Measurements from ENCODE around the gene PPL. TPM values are rescaled to one million over a fixed set of nuclear protein-coding genes. Genes with fewer than 3 reads are reported as not detected.

The PPL gene
- total RNA-seq, 1 donor from 2014 or later = not detected

GRCh38 chr16:4880006-4880580 lies 56.9 kb downstream of the PPL start:
- Mint-ChIP-seq H3K27me3 (ENCODE audit: insufficient read depth) (no peaks in the 10 kb centered on the region), H3K4me3 (no peak overlapping the region), H3K4me1 (ENCODE audit: low read depth) (no peaks in the 10 kb centered on the region), H3K9me3 (no peaks in the 10 kb centered on the region), H3K27ac (no peak overlapping the region), H3K36me3 (ENCODE audit: low read depth) (peaks cover 37% of the 10 kb centered on the region)
- DNase-seq (ENCODE audit: low spot score) = no peak
- intact Hi-C loops (cut with micrococcal nuclease) = no loop called here

DNA sequence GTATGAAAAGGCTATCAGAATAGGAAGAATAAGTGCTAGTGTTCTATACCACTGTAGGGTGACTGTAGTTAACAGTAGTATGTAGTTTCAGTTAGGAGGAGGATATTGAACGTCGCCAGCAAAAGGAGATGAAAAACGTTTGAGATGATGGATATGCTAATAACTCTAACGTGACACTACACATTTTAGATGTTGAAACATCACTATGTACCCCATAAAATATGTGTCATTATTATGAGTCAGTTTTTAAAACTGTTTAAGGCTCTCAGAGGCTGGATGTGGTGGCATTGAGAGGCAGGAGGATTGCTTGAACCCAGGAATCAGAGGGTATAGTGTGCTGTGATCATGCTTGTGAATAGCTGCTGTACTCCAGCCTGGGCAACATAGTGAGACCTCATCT lies 57.9 kb downstream of the PPL start:
- H3K27me3 Mint-ChIP-seq (ENCODE audit: insufficient read depth) = no peaks in the 10 kb centered on the region
- no peak overlapping the region for H3K4me3 Mint-ChIP-seq
- intact Hi-C loops (cut with micrococcal nuclease) = no loop called here
- no peak overlapping the region for H3K27ac Mint-ChIP-seq
- H3K36me3 Mint-ChIP-seq (ENCODE audit: low read depth) = peaks cover 35% of the 10 kb centered on the region
- DNase-seq (ENCODE audit: low spot score) = no peak
- H3K9me3 Mint-ChIP-seq = no peaks in the 10 kb centered on the region
- H3K4me1 Mint-ChIP-seq (ENCODE audit: low read depth) = no peaks in the 10 kb centered on the region

DNA sequence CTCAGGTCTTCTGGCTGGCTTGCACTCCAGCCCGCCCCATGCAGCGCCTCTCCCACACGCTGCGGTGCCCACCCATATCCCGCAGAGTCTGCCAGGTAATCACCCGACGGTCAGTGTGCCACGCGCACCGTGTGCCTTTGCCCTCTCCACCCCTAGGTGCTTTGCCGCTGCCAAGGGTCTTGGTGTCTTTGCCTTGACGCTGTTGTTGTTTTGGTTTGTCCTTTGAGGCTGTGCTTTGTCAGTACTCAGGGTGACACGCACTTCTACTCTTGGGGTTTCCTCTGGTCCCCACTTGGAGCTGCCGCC lies 59.6 kb downstream of the PPL start:
- intact Hi-C loops (cut with micrococcal nuclease) = no loop called here
- Mint-ChIP-seq H3K9me3 (no peaks in the 10 kb centered on the region), H3K4me1 (ENCODE audit: low read depth) (no peaks in the 10 kb centered on the region), H3K36me3 (ENCODE audit: low read depth) (peaks cover 36% of the 10 kb centered on the region), H3K27me3 (ENCODE audit: insufficient read depth) (no peaks in the 10 kb centered on the region), H3K4me3 (no peak overlapping the region), H3K27ac (no peak overlapping the region)
- DNase-seq (ENCODE audit: low spot score) = no peak

DNA sequence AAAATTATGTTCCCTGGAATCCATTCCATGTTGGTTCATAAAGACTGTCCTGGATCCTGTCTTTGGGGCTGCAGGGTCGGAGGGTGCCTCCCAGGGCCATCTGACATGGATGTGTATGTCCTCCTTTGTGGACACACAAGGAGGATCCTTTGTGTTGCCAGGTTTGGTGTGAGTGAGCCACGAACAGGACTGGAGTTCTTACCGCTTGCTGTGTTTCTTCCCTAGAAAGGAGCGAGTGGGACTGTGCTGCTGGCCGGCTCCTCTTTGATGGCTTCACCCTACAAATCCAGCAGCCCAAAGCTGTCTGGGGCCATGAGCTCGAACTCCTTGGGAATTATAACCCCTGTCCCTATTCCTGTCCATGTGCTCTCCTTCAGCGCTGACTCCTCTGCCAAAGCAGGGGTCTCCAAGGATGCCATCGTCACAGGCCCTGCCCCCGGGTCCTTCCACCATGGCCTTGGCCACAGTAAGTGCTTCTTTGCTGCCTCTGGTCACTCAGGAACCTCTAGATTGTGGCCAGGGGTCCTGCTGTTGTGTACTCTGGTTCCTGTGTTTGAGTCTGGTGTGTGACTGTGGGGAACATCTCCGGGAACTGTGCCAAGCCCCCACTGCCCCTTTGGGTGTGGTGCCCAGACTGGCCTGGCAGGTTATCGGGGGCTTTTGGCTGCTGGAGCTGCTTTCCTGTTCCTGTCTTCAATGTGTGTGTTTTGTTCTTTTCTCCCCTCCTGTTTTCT lies 60.1 kb downstream of the PPL start:
- DNase-seq (ENCODE audit: low spot score) = no peak
- Mint-ChIP-seq H3K27me3 (ENCODE audit: insufficient read depth) (no peaks in the 10 kb centered on the region), H3K4me1 (ENCODE audit: low read depth) (no peaks in the 10 kb centered on the region), H3K9me3 (no peaks in the 10 kb centered on the region), H3K27ac (no peak overlapping the region), H3K4me3 (no peak overlapping the region), H3K36me3 (ENCODE audit: low read depth) (peaks cover 37% of the 10 kb centered on the region)
- intact Hi-C loops (cut with micrococcal nuclease) = no loop called here

- no peak for DNase-seq (ENCODE audit: low spot score)
- intact Hi-C loops (cut with micrococcal nuclease) = no loop called here
- no peaks in the 10 kb centered on the region for H3K27me3 Mint-ChIP-seq (ENCODE audit: insufficient read depth)
- peak overlapping the region; percentile 40 for H3K27ac Mint-ChIP-seq
- H3K4me3 Mint-ChIP-seq = no peak overlapping the region
- no peaks in the 10 kb centered on the region for H3K4me1 Mint-ChIP-seq (ENCODE audit: low read depth)
- H3K36me3 Mint-ChIP-seq (ENCODE audit: low read depth) = peaks cover 48% of the 10 kb centered on the region
- H3K9me3 Mint-ChIP-seq = no peaks in the 10 kb centered on the region
These were observed 62.3 kb downstream of the PPL start for GRCh38 chr16:4874666-4875065.

DNA sequence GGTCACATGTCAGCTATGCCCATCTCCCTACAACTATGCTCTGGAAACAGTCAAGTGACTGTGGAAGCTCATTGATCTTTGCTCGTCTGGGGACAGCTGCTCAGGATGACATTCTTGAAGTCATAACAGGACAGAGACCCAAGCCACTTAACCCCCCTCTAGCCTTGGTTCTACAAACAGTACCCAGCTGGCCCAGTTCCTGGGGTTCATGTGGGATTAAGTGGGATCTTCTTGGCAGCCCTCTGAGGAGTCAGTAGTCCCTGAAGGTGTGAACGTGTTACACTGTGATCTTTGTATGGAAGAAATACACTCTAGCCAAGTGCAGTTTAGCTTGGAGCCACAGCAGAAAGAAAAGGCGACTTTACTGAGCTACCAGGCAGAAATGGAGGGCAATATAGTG lies 63.9 kb downstream of the PPL start:
- no peak for DNase-seq (ENCODE audit: low spot score)
- H3K27me3 Mint-ChIP-seq (ENCODE audit: insufficient read depth) = no peaks in the 10 kb centered on the region

GRCh38 chr16:4871071-4871470 lies 65.9 kb downstream of the PPL start:
- H3K4me1 Mint-ChIP-seq (ENCODE audit: low read depth) = peaks cover 13% of the 10 kb centered on the region
- peaks cover 44% of the 10 kb centered on the region for H3K36me3 Mint-ChIP-seq (ENCODE audit: low read depth)
- no peaks in the 10 kb centered on the region for H3K27me3 Mint-ChIP-seq (ENCODE audit: insufficient read depth)
- H3K9me3 Mint-ChIP-seq = no peaks in the 10 kb centered on the region
- no peak for DNase-seq (ENCODE audit: low spot score)
- no peak overlapping the region for H3K4me3 Mint-ChIP-seq
- H3K27ac Mint-ChIP-seq = no peak overlapping the region
- intact Hi-C loops (cut with micrococcal nuclease) = no loop called here

More for the DNA sequence above, 63.9 kb downstream of the PPL start:
- no peaks in the 10 kb centered on the region for H3K9me3 Mint-ChIP-seq
- H3K36me3 Mint-ChIP-seq (ENCODE audit: low read depth) = peaks cover 48% of the 10 kb centered on the region
- H3K4me1 Mint-ChIP-seq (ENCODE audit: low read depth) = peaks cover 6% of the 10 kb centered on the region
- H3K27ac Mint-ChIP-seq = no peak overlapping the region
- no peak overlapping the region for H3K4me3 Mint-ChIP-seq
- intact Hi-C loops (cut with micrococcal nuclease) = no loop called here

- Mint-ChIP-seq H3K4me3 (no peak overlapping the region), H3K4me1 (ENCODE audit: low read depth) (peaks cover 13% of the 10 kb centered on the region), H3K36me3 (ENCODE audit: low read depth) (peaks cover 40% of the 10 kb centered on the region), H3K27ac (no peak overlapping the region), H3K27me3 (ENCODE audit: insufficient read depth) (no peaks in the 10 kb centered on the region), H3K9me3 (no peaks in the 10 kb centered on the region)
- intact Hi-C loops (cut with micrococcal nuclease) = no loop called here
- DNase-seq (ENCODE audit: low spot score) = no peak
These were observed 66.7 kb downstream of the PPL start for GRCh38 chr16:4870138-4870671.

DNA sequence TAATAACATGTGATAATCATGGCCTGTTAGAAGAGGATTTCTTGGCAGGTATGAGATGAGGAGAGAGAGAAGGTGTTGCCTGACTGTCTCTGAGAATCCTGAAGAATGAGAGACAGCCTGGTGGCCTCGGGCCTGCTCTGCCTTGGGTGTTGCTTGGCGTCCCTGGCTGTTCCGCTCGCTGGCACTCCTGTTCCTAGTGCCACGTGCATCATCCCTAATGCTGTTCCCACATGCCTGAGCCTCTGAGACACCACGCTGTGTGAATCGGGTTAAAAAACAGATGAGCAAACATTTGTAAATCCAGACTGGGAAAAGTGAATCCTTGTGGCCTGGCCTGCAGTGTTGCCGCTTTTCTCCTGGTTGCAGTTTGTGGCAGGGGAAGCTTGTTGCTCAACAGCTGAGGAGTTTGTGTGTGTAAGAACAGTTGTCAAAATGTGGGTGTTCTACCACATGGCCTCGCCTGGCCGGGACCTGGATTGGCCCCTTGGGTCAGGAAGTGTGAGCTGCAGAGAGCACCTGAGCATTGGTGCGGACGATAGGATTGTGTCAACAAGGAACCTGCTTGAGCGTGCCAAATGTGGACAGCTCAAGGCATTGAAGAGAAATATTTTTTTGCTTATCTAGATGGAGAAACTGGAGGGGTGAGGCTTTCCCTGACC lies 67.7 kb downstream of the PPL start:
- Mint-ChIP-seq H3K27ac (no peak overlapping the region), H3K4me1 (ENCODE audit: low read depth) (peaks cover 13% of the 10 kb centered on the region), H3K36me3 (ENCODE audit: low read depth) (peaks cover 36% of the 10 kb centered on the region), H3K27me3 (ENCODE audit: insufficient read depth) (no peaks in the 10 kb centered on the region), H3K4me3 (no peak overlapping the region), H3K9me3 (no peaks in the 10 kb centered on the region)
- no peak for DNase-seq (ENCODE audit: low spot score)
- intact Hi-C loops (cut with micrococcal nuclease) = no loop called here

- Mint-ChIP-seq H3K4me1 (ENCODE audit: low read depth) (peaks cover 13% of the 10 kb centered on the region), H3K9me3 (no peaks in the 10 kb centered on the region), H3K4me3 (no peak overlapping the region), H3K27me3 (ENCODE audit: insufficient read depth) (no peaks in the 10 kb centered on the region), H3K27ac (no peak overlapping the region), H3K36me3 (ENCODE audit: low read depth) (peaks cover 36% of the 10 kb centered on the region)
- DNase-seq (ENCODE audit: low spot score) = no peak
- intact Hi-C loops (cut with micrococcal nuclease) = no loop called here
These were observed 68.4 kb downstream of the PPL start for GRCh38 chr16:4868535-4868934.

DNA sequence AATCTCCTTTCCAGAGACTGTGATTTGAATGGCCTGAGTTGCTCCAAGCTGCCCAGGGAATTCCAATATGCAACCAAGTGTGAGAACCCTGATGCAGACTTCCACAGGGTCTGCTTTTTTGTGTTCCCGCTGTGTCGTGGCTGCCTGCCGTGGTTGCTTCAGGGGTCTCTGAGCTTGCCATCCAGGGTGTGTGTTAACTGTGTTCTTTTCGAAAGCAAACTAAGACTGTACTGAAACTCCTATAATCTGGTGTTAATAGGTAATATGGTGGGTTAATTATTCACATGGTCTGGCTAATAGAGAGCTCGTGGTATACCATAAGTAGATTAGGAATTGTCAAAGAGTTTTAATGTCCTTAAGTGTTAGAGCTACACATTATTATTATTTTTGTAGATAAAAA lies 68.9 kb downstream of the PPL start:
- H3K36me3 Mint-ChIP-seq (ENCODE audit: low read depth) = peaks cover 33% of the 10 kb centered on the region
- H3K27ac Mint-ChIP-seq = no peak overlapping the region
- no peaks in the 10 kb centered on the region for H3K27me3 Mint-ChIP-seq (ENCODE audit: insufficient read depth)
- no peak for DNase-seq (ENCODE audit: low spot score)
- H3K4me1 Mint-ChIP-seq (ENCODE audit: low read depth) = peaks cover 13% of the 10 kb centered on the region
- intact Hi-C loops (cut with micrococcal nuclease) = no loop called here
- no peaks in the 10 kb centered on the region for H3K9me3 Mint-ChIP-seq
- H3K4me3 Mint-ChIP-seq = no peak overlapping the region

GRCh38 chr16:4866586-4866985 lies 70.4 kb downstream of the PPL start:
- DNase-seq (ENCODE audit: low spot score) = no peak
- peaks cover 30% of the 10 kb centered on the region for H3K36me3 Mint-ChIP-seq (ENCODE audit: low read depth)
- intact Hi-C loops (cut with micrococcal nuclease) = no loop called here
- H3K4me3 Mint-ChIP-seq = no peak overlapping the region
- H3K9me3 Mint-ChIP-seq = no peaks in the 10 kb centered on the region
- H3K27ac Mint-ChIP-seq = no peak overlapping the region
- H3K27me3 Mint-ChIP-seq (ENCODE audit: insufficient read depth) = no peaks in the 10 kb centered on the region
- peaks cover 19% of the 10 kb centered on the region for H3K4me1 Mint-ChIP-seq (ENCODE audit: low read depth)

DNA sequence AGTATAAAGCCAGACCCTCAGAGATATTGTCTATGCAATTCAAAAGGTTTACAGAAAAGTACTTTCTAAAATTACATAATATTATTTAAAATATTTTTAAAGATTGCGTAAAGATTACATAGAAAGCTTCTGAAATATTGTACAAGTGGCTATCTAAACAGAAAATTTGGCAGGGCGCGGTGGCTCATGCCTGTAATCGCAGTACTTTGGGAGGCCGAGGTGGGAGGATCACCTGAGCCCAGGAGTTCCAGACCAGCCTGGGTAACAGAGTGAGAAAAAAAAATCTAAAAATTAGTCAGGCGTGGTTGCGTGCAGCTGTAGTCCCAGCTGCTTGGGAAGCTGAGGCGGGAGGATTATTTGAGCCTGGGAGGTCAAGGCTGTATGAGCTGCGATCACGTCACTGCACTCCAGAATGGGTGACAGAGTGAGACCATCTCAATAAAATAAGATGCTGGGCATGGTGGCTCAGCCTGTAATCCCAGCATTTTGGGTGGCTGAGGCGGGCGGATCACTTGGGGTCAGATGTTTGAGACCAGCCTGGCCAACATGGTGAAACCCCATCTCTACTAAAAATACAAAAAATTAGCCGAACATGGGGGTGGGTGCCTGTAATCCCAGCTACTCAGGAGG lies 71.6 kb downstream of the PPL start:
- peak overlapping the region; percentile 12 for H3K27ac Mint-ChIP-seq
- no peaks in the 10 kb centered on the region for H3K9me3 Mint-ChIP-seq
- H3K27me3 Mint-ChIP-seq (ENCODE audit: insufficient read depth) = no peaks in the 10 kb centered on the region
- no peak overlapping the region for H3K4me3 Mint-ChIP-seq
- peaks cover 30% of the 10 kb centered on the region for H3K36me3 Mint-ChIP-seq (ENCODE audit: low read depth)
- intact Hi-C loops (cut with micrococcal nuclease) = no loop called here
- DNase-seq (ENCODE audit: low spot score) = no peak
- peaks cover 19% of the 10 kb centered on the region for H3K4me1 Mint-ChIP-seq (ENCODE audit: low read depth)
